CD4-positive, alpha-beta T cell treated with Interleukin-12 subunit alpha and Interleukin-12 subunit beta, for 1 hour (primary cell): ENCODE data around the gene TGFBR3.
"Not testable (repeated sequence)": the region's sequence is repeated elsewhere in the genome, so short reads cannot be mapped to it uniquely, and the experiment has no call there.

Experiments
- DNase-seq: peaks from one replicate; pipeline ENCODE4 v3.0.0-alpha.2; 2020

Gene TGFBR3

GRCh38 chr1:91679446-91679845, 206.5 kb downstream of the TGFBR3 start:
- no peak for DNase-seq

- DNase-seq, result no peak
Measured at GRCh38 chr1:91676030-91676429, 209.9 kb downstream of the TGFBR3 start.

- DNase-seq, result no peak
Measured at GRCh38 chr1:91674107-91674506, 211.8 kb downstream of the TGFBR3 start.

- no peak for DNase-seq
Measured at GRCh38 chr1:91673613-91674012, 212.3 kb downstream of the TGFBR3 start.

- no peak for DNase-seq
Measured at GRCh38 chr1:91672601-91673161, 213.3 kb downstream of the TGFBR3 start.

- DNase-seq, result no peak
Measured at GRCh38 chr1:91670781-91671180, 215.2 kb downstream of the TGFBR3 start.

GRCh38 chr1:91669584-91670350, 216.2 kb downstream of the TGFBR3 start:
- DNase-seq, result no peak

- DNase-seq, result not testable (repeated sequence)
Measured at GRCh38 chr1:91666651-91667050, 219.3 kb downstream of the TGFBR3 start.

GRCh38 chr1:91661121-91661520, 224.8 kb downstream of the TGFBR3 start:
- DNase-seq, result no peak

- no peak for DNase-seq
Measured at GRCh38 chr1:91660708-91661107, 225.2 kb downstream of the TGFBR3 start.

GRCh38 chr1:91655912-91656449, 230.0 kb downstream of the TGFBR3 start:
- DNase-seq, result no peak

GRCh38 chr1:91653183-91653582, 232.8 kb downstream of the TGFBR3 start:
- no peak for DNase-seq

- no peak for DNase-seq
Measured at GRCh38 chr1:91651661-91652071, 234.3 kb downstream of the TGFBR3 start.

GRCh38 chr1:91651243-91651642, 234.7 kb downstream of the TGFBR3 start:
- DNase-seq, result no peak

GRCh38 chr1:91650764-91651163, 235.2 kb downstream of the TGFBR3 start:
- DNase-seq, result no peak

- peak; percentile 11 for DNase-seq
Measured at GRCh38 chr1:91647061-91647460, 238.9 kb downstream of the TGFBR3 start.

- no peak for DNase-seq
Measured at GRCh38 chr1:91645031-91645430, 240.9 kb downstream of the TGFBR3 start.

- DNase-seq, result no peak
Measured at GRCh38 chr1:91643431-91643830, 242.5 kb downstream of the TGFBR3 start.

GRCh38 chr1:91640877-91641526, 244.9 kb downstream of the TGFBR3 start:
- DNase-seq, result no peak

- DNase-seq, result no peak
Measured at GRCh38 chr1:91637539-91637994, 248.4 kb downstream of the TGFBR3 start.

- DNase-seq, result no peak
Measured at GRCh38 chr1:91635763-91636162, 250.2 kb downstream of the TGFBR3 start.

- no peak for DNase-seq
Measured at GRCh38 chr1:91633438-91633837, 252.5 kb downstream of the TGFBR3 start.

GRCh38 chr1:91631718-91632330, 254.1 kb downstream of the TGFBR3 start:
- no peak for DNase-seq
